ENCODE results near the gene ZBTB7A. TPM values are rescaled to one million over a fixed set of nuclear protein-coding genes. Genes with fewer than 3 reads are reported as not detected.
A peak's percentile ranks its signal among the peaks of the same experiment; 100 is the strongest.

Gene ZBTB7A
- total RNA-seq, 1 donor = 42.7 TPM

- H3K4me3 ChIP-seq (ENCODE audit: insufficient read depth, low read length) = no peak overlapping the region
- no peaks in the 10 kb centered on the region for H3K27me3 ChIP-seq (ENCODE audit: insufficient read depth, low read length)
- H3K36me3 ChIP-seq (ENCODE audit: insufficient read depth, low read length) = peaks cover 33% of the 10 kb centered on the region
- no peak overlapping the region for H3K27ac ChIP-seq (ENCODE audit: low read depth, low read length)
- H2AFZ ChIP-seq (ENCODE audit: low read length) = no peak overlapping the region
- DNase-seq (ENCODE audit: insufficient read length, low spot score, missing footprints) = no peak
- no peaks in the 10 kb centered on the region for H3K9me3 ChIP-seq (ENCODE audit: low read depth, low read length)
- H3K4me1 ChIP-seq (ENCODE audit: insufficient read depth, low read length) = peaks cover 42% of the 10 kb centered on the region
- TF ChIP-seq, protein P1, sequence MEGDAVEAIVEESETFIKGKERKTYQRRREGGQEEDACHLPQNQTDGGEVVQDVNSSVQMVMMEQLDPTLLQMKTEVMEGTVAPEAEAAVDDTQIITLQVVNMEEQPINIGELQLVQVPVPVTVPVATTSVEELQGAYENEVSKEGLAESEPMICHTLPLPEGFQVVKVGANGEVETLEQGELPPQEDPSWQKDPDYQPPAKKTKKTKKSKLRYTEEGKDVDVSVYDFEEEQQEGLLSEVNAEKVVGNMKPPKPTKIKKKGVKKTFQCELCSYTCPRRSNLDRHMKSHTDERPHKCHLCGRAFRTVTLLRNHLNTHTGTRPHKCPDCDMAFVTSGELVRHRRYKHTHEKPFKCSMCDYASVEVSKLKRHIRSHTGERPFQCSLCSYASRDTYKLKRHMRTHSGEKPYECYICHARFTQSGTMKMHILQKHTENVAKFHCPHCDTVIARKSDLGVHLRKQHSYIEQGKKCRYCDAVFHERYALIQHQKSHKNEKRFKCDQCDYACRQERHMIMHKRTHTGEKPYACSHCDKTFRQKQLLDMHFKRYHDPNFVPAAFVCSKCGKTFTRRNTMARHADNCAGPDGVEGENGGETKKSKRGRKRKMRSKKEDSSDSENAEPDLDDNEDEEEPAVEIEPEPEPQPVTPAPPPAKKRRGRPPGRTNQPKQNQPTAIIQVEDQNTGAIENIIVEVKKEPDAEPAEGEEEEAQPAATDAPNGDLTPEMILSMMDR (IDR thresholded peaks at IDR 0.05; ENCODE audit: extremely low read depth, low read depth, low read length) = no peak
- peaks cover 62% of the 10 kb centered on the region for H4K20me1 ChIP-seq (ENCODE audit: insufficient read depth, low read length)
- no peak overlapping the region for H3K4me2 ChIP-seq (ENCODE audit: insufficient read depth, low read length)
- peaks cover 95% of the 10 kb centered on the region for H3K79me2 ChIP-seq (ENCODE audit: insufficient read depth, low read length)
These were observed 12.1 kb downstream of the ZBTB7A start for GRCh38 chr19:4054441-4055208.

DNA sequence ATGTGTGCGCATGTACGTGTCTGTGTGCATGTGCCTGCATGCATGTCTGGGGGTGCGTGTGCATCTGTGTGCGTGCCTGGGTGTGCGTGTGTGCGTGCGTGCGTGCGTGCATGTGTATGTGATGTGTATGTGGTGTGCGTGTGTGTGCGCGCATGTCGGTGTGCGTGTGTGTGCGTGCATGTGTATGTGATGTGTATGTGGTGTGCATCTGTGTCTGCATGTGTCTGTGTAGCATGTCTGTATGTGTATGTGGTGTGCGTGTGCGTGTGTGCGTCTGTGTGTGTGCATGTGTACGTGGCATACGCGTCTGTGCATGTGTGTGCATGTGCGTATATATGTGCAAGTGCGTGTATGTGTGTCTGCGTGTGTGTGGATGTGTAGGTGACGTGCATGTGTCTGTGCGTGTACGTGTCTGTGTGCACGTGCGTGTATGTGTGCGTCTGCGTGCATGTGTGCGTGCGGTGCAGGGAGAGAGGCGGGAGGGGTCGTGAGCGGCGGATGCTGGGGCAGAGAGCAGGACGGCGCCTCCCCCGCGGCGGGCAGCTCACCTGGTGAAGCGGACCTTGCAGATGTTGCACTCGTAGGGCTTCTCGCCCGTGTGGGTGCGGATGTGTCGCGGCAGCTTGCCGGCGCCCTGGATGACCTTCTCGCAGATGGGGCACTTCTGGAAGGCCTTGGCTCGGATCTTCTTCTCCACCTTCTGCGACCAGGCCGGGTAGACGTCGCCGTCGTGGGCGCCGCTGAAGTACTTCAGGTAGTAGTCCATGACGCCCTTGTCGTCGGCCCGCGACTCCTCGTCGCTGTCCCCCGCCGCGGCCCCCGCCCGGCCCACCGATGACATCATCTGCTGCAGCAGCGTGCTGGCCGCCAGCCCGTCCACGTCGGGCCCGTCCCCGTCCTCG, 13.0 kb downstream of the ZBTB7A start:
- peak overlapping the region; percentile 18 for H3K4me2 ChIP-seq (ENCODE audit: insufficient read depth, low read length)
- DNase-seq (ENCODE audit: insufficient read length, low spot score, missing footprints) = no peak
- no peak overlapping the region for H3K4me3 ChIP-seq (ENCODE audit: insufficient read depth, low read length)
- H3K27me3 ChIP-seq (ENCODE audit: insufficient read depth, low read length) = no peaks in the 10 kb centered on the region
- H3K4me1 ChIP-seq (ENCODE audit: insufficient read depth, low read length) = peaks cover 32% of the 10 kb centered on the region
- no peaks in the 10 kb centered on the region for H3K9me3 ChIP-seq (ENCODE audit: low read depth, low read length)
- TF ChIP-seq, protein P1 (IDR thresholded peaks at IDR 0.05; ENCODE audit: extremely low read depth, low read depth, low read length) = no peak
- H3K79me2 ChIP-seq (ENCODE audit: insufficient read depth, low read length) = peaks cover 95% of the 10 kb centered on the region
- H3K36me3 ChIP-seq (ENCODE audit: insufficient read depth, low read length) = peaks cover 38% of the 10 kb centered on the region
- no peak overlapping the region for H2AFZ ChIP-seq (ENCODE audit: low read length)
- H3K27ac ChIP-seq (ENCODE audit: low read depth, low read length) = no peak overlapping the region
- peaks cover 68% of the 10 kb centered on the region for H4K20me1 ChIP-seq (ENCODE audit: insufficient read depth, low read length)

GRCh38 chr19:4052993-4053422, 13.7 kb downstream of the ZBTB7A start:
- H3K27ac ChIP-seq (ENCODE audit: low read depth, low read length) = peak overlapping the region; percentile 48
- peaks cover 69% of the 10 kb centered on the region for H4K20me1 ChIP-seq (ENCODE audit: insufficient read depth, low read length)
- H2AFZ ChIP-seq (ENCODE audit: low read length) = no peak overlapping the region
- peaks cover 41% of the 10 kb centered on the region for H3K36me3 ChIP-seq (ENCODE audit: insufficient read depth, low read length)
- TF ChIP-seq, protein P1 (IDR thresholded peaks at IDR 0.05; ENCODE audit: extremely low read depth, low read depth, low read length) = no peak
- no peaks in the 10 kb centered on the region for H3K27me3 ChIP-seq (ENCODE audit: insufficient read depth, low read length)
- peaks cover 95% of the 10 kb centered on the region for H3K79me2 ChIP-seq (ENCODE audit: insufficient read depth, low read length)
- peaks cover 25% of the 10 kb centered on the region for H3K4me1 ChIP-seq (ENCODE audit: insufficient read depth, low read length)
- peak overlapping the region; percentile 16 for H3K4me3 ChIP-seq (ENCODE audit: insufficient read depth, low read length)
- H3K9me3 ChIP-seq (ENCODE audit: low read depth, low read length) = no peaks in the 10 kb centered on the region
- peak; percentile 96 for DNase-seq (ENCODE audit: insufficient read length, low spot score, missing footprints)
- H3K4me2 ChIP-seq (ENCODE audit: insufficient read depth, low read length) = peak overlapping the region; percentile 18
